Right lobe of liver (tissue), 6 donors: ENCODE measurements around the gene CWH43. TPM values are rescaled to one million over a fixed set of nuclear protein-coding genes. Genes with fewer than 3 reads are reported as not detected.

Experiments
- ATAC-seq, 4 donors: fragments of 200-7000 bp; cut with Tn5 transposase; one replicate each; pipeline ENCODE4 v1.9.1; 2020; ENCODE audit warnings: mild to moderate bottlenecking in 4 of 4, moderate library complexity in 4 of 4
- DNase-seq, 3 donors: peaks; one replicate each; pipeline ENCODE4 v3.0.0-alpha.2; 2020
- H3K27ac ChIP-seq, 3 donors: fragments of 200-600 bp; one replicate each; pipeline ENCODE4 v1.8.0; 2022
- H3K27me3 ChIP-seq, 2 donors: fragments of 200-600 bp; one replicate each; pipeline ENCODE4 v1.8.0; 2022
- H3K36me3 ChIP-seq, 4 donors: fragments of 200-600 bp; sonication (generic) in 1 of 4; one replicate each; pipeline versions ENCODE4 v1.5.1 to v1.8.0; 2017 to 2022; ENCODE audit warnings: control low read depth in 1 of 4
- H3K4me1 ChIP-seq, 4 donors: fragments of 200-600 bp; sonication (generic) in 1 of 4; one replicate each; pipeline versions ENCODE4 v1.5.1 to v1.8.0; 2017 to 2022; ENCODE audit warnings: control low read depth in 1 of 4
- H3K4me3 ChIP-seq, 3 donors: fragments of 200-600 bp; one replicate each; pipeline ENCODE4 v1.8.0; 2022
- H3K9me3 ChIP-seq, 4 donors: fragments of 200-600 bp; sonication (generic) in 1 of 4; one replicate each; pipeline versions ENCODE4 v1.5.1 to v1.8.0; 2017 to 2022; ENCODE audit warnings: control low read depth in 1 of 4
- POLR2A ChIP-seq: fragments of 450-650 bp; IDR thresholded peaks from one replicate; pipeline ENCODE4 v1.6.1; 2017; ENCODE audit warnings: antibody characterized with exemption, mild to moderate bottlenecking
- WGBS: methylation state at CpG from one replicate; pipeline ENCODE4 v1.1.6; 2018; ENCODE audit warnings: low coverage, low lambda C conversion rate; ENCODE audit not compliant: insufficient coverage; ENCODE audit errors: missing lambda C conversion rate; 5-methylcytosine and 5-hydroxymethylcytosine counted together
- intact Hi-C, 2 donors: fragments of 100-400 bp; cut with DNase I; formaldehyde crosslinking; loops; one replicate each; pipeline versions ENCODE4 v1.11.2 to v1.14.1; 2022
- total RNA-seq, 6 experiments: library from RNA; depleted of rRNA in 2 of 6; stranded (reverse); fragments of >200 nt in 2 of 6; fragmentation: NEBNext Ultra II Directional in 3 of 6; extraction: Animal tissue kit (Norgen Biotek cat#: 25700) in 3 of 6; gene quantifications; one replicate each; pipeline versions ENCODE4 v1.1.0 to v1.2.4, GENCODE V29; 2016 to 2023
- TF ChIP-seq, protein P1 (sequence below), 4 donors: fragments of 200-600 bp in 3 of 4; fragments of 450-650 bp in 1 of 4; IDR thresholded peaks; one replicate each; pipeline versions ENCODE4 v1.5.1 to v1.8.0; 2016 to 2022; ENCODE audit warnings: antibody characterized with exemption in 4 of 4, mild to moderate bottlenecking in 2 of 4
- donor health status: DM: no; HTN: yes; CAD: no.
- donor health status: DM: no; HTN: no; CAD: no.
- donor health status: DM: no; HTN: no; CAD: no.
- donor health status: DM: no; HTN: yes; CAD: no.
- donor health status: DM: no; HTN: yes; CAD: no.

Gene CWH43
- total RNA-seq, 6 experiments from 2014 or later: 0.13 to 0.37 (median 0.22) TPM; not detected in 3

DNA sequence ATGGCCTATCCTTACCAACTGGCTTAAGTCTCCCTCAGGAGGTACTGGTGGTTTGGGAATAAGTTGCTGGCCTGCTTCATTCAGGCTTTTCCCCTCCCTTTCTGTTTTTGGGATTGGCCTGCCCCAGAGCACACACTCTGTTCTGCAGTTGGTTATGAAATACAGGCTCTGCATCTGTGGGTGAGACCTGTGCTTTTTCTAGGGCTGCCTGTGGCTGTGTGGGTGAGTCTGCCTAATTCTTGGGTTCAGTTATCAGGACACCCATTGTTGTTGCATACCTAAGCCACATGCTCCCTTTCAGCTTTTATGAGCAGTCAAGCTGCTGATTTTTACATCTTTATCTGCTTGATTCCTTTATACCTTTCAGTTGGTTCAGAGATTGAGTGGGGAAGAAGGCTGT, 19.0 kb upstream of the CWH43 start:
- no peaks in the 10 kb centered on the region for H3K27me3 ChIP-seq
- no peak for DNase-seq
- H3K4me1 ChIP-seq: no peaks in the 10 kb centered on the region
- TF ChIP-seq, protein P1, sequence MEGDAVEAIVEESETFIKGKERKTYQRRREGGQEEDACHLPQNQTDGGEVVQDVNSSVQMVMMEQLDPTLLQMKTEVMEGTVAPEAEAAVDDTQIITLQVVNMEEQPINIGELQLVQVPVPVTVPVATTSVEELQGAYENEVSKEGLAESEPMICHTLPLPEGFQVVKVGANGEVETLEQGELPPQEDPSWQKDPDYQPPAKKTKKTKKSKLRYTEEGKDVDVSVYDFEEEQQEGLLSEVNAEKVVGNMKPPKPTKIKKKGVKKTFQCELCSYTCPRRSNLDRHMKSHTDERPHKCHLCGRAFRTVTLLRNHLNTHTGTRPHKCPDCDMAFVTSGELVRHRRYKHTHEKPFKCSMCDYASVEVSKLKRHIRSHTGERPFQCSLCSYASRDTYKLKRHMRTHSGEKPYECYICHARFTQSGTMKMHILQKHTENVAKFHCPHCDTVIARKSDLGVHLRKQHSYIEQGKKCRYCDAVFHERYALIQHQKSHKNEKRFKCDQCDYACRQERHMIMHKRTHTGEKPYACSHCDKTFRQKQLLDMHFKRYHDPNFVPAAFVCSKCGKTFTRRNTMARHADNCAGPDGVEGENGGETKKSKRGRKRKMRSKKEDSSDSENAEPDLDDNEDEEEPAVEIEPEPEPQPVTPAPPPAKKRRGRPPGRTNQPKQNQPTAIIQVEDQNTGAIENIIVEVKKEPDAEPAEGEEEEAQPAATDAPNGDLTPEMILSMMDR (IDR thresholded peaks at IDR 0.05): no peak
- no peak for TF ChIP-seq POLR2A
- intact Hi-C loops: loop anchor here in 1 of 2 donors (10.0 kb wide), 1 partner anchor 392 kb away; no protein-coding TSS in a partner anchor
- H3K27ac ChIP-seq: no peak overlapping the region
- H3K4me3 ChIP-seq: no peak overlapping the region
- H3K9me3 ChIP-seq: no peaks in the 10 kb centered on the region
- H3K36me3 ChIP-seq: no peaks in the 10 kb centered on the region
- ATAC-seq: no peak

DNA sequence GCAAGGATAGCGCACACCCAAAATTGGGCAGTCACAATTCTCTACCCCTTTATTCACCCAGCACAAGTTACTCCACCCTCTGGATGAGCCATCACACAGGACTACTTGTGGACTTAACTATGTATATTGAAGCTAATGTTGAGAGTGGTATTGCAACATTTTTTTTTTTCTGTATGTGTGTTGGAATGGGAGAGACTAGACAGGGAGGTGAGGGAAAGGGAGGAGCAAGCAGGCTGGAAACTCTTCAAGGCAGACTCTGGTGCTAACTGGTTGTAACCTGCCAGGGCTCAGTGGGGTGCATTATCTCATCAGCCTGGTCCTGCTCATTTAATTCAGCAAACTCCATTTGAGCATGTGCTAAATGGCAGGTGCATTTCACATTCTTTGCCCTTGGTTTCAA, 18.4 kb upstream of the CWH43 start:
- no peak for DNase-seq
- 100% methylated on average over 1 of the region's 1 CpG for WGBS
- H3K27me3 ChIP-seq: no peaks in the 10 kb centered on the region
- no peaks in the 10 kb centered on the region for H3K9me3 ChIP-seq
- no peak overlapping the region for H3K4me3 ChIP-seq
- H3K36me3 ChIP-seq: no peaks in the 10 kb centered on the region
- TF ChIP-seq, protein P1 (IDR thresholded peaks at IDR 0.05): no peak
- no peak for TF ChIP-seq POLR2A
- H3K4me1 ChIP-seq: no peaks in the 10 kb centered on the region
- H3K27ac ChIP-seq: no peak overlapping the region
- ATAC-seq: no peak
- intact Hi-C loops: loop anchor here in 1 of 2 donors (10.0 kb wide), 1 partner anchor 393 kb away; no protein-coding TSS in a partner anchor

DNA sequence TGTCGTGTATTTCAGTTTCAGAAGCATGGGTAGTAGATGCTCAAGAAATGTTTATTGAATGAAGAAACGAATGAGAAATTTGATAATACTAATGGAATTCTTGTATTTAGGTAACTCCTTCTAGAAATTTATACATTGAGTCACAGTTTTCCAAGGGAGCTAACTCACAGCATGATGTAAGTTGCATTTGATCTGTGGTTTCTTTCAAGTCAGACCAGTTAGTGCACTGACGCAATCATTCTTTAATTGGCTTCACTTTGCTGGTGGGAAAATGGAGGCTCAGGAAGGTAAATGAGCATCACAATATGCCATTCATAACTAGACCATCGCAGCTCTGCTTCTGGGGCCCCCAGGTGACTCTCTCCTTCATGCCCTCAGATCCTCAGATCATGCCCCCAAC, 17.3 kb upstream of the CWH43 start:
- H3K4me3 ChIP-seq: no peak overlapping the region
- no peaks in the 10 kb centered on the region for H3K4me1 ChIP-seq
- H3K9me3 ChIP-seq: no peaks in the 10 kb centered on the region
- no peaks in the 10 kb centered on the region for H3K36me3 ChIP-seq
- DNase-seq: no peak
- WGBS: 65% methylated on average over 2 of the region's 4 CpGs
- ATAC-seq: no peak
- H3K27ac ChIP-seq: no peak overlapping the region
- no peaks in the 10 kb centered on the region for H3K27me3 ChIP-seq
- TF ChIP-seq POLR2A: no peak
- TF ChIP-seq, protein P1 (IDR thresholded peaks at IDR 0.05): no peak
- intact Hi-C loops: loop anchor here in 1 of 2 donors (10.0 kb wide), 1 partner anchor 394 kb away; no protein-coding TSS in a partner anchor

DNA sequence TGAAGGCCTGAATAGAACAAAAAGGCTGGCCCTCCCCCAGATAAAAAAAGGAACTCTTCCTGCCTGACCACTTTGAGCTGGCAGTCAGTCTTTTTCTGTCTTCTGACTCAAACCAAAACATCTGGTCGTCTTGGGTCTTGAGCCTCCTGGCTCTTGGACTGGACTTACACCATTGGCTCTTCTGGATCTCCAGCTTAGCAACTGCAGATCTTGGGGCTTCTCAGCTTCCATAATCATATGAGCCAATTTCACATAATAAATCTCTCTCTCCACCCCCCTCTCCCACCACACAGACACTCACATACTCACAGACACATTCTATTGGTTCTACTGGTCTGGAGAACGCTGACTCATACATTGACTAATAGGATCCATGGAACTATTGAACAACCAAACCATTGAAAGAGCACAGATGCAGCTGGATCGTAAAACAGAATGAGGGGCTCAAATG, 15.6 kb upstream of the CWH43 start:
- intact Hi-C loops: no loop called here
- 76% methylated on average over 3 of the region's 3 CpGs for WGBS
- no peak overlapping the region for H3K4me3 ChIP-seq

More for the DNA sequence above, 15.6 kb upstream of the CWH43 start:
- DNase-seq (no peak), ATAC-seq (no peak)
- no peaks in the 10 kb centered on the region for H3K36me3 ChIP-seq
- no peak for TF ChIP-seq POLR2A
- TF ChIP-seq, protein P1 (IDR thresholded peaks at IDR 0.05): no peak
- H3K9me3 ChIP-seq: no peaks in the 10 kb centered on the region
- H3K27ac ChIP-seq: no peak overlapping the region
- peaks cover 0 to 7% (median 0%) of the 10 kb centered on the region in 4 donors for H3K4me1 ChIP-seq
- no peaks in the 10 kb centered on the region for H3K27me3 ChIP-seq
